Measurements from ENCODE around the gene NLRC4. TPM values are rescaled to one million over a fixed set of nuclear protein-coding genes. Genes with fewer than 3 reads are reported as not detected.

The NLRC4 gene
- polyA plus RNA-seq, 2 of the 4 experiments (the other 2 are of a cell fraction) = 0.01 TPM; not detected in 1

- ATAC-seq = no peak
- no peaks in the 10 kb centered on the region for H3K4me1 ChIP-seq
- no peak for FAIRE-seq
- H3K9me3 ChIP-seq = no peaks in the 10 kb centered on the region
- H3K4me3 ChIP-seq = no peak overlapping the region
- ChIA-PET CTCF (interaction anchor here (1.3 to 1.7 kb wide), 2 partner anchors 10 to 12 kb away, joined by 3 to 5 read pairs; no protein-coding TSS in a partner anchor), POLR2A (no interaction called here)
- no peak overlapping the region for H3K27ac ChIP-seq
- 78% methylated on average over 13 of the region's 13 CpGs for WGBS (ENCODE audit: missing lambda C conversion rate)
- H3K4me2 ChIP-seq = no peak overlapping the region
- TF ChIP-seq HDAC2 (IDR thresholded peaks at IDR 0.05) = no peak
- TF ChIP-seq NPAS2 (CRISPR knock-in tag; IDR thresholded peaks at IDR 0.05; ENCODE audit: borderline replicate concordance) = no peak
- no peak for TF ChIP-seq FOSL2 (IDR thresholded peaks at IDR 0.05)
- TF ChIP-seq FOSL2 (CRISPR knock-in tag; IDR thresholded peaks at IDR 0.05) = no peak
- no peak for TF ChIP-seq ZSCAN20 (CRISPR knock-in tag; IDR thresholded peaks at IDR 0.05)
- no peak for TF ChIP-seq FOXS1 (CRISPR knock-in tag; IDR thresholded peaks at IDR 0.05)
- no peak for TF ChIP-seq TFCP2L1 (CRISPR knock-in tag; IDR thresholded peaks at IDR 0.05)
- TF ChIP-seq E2F6 (IDR thresholded peaks at IDR 0.05; ENCODE audit: borderline replicate concordance, low read depth) = no peak
- TF ChIP-seq JUN (IDR thresholded peaks at IDR 0.05) = no peak
- TF ChIP-seq HES2 (IDR thresholded peaks at IDR 0.05) = no peak
- no peak for TF ChIP-seq EHMT2 (IDR thresholded peaks at IDR 0.05; ENCODE audit: low read depth)
- TF ChIP-seq CHD2 (IDR thresholded peaks at IDR 0.05; ENCODE audit: low read length, partially characterized antibody) = no peak
- TF ChIP-seq, protein P1, sequence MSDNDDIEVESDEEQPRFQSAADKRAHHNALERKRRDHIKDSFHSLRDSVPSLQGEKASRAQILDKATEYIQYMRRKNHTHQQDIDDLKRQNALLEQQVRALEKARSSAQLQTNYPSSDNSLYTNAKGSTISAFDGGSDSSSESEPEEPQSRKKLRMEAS (IDR thresholded peaks at IDR 0.05) = no peak
- no peak for TF ChIP-seq JUNB (IDR thresholded peaks at IDR 0.05)
- TF ChIP-seq, protein P2, sequence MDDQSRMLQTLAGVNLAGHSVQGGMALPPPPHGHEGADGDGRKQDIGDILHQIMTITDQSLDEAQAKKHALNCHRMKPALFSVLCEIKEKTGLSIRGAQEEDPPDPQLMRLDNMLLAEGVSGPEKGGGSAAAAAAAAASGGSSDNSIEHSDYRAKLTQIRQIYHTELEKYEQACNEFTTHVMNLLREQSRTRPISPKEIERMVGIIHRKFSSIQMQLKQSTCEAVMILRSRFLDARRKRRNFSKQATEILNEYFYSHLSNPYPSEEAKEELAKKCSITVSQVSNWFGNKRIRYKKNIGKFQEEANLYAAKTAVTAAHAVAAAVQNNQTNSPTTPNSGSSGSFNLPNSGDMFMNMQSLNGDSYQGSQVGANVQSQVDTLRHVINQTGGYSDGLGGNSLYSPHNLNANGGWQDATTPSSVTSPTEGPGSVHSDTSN (IDR thresholded peaks at IDR 0.05) = no peak
- TF ChIP-seq RCOR1 (IDR thresholded peaks at IDR 0.05; ENCODE audit: low read depth, low read length) = no peak
- no peak for TF ChIP-seq ZNF302 (CRISPR knock-in tag; IDR thresholded peaks at IDR 0.05)
- no peak for TF ChIP-seq ZFP36 (IDR thresholded peaks at IDR 0.05; ENCODE audit: borderline replicate concordance, partially characterized antibody)
- TF ChIP-seq CBX8 (IDR thresholded peaks at IDR 0.05) = no peak
- no peak for DNase-seq (ENCODE audit: low read depth in 1 of 2, low spot score in 1 of 2)
Observed at GRCh38 chr2:32258242-32258641, 6.4 kb downstream of the NLRC4 start.

- 69% methylated on average over 10 of the region's 10 CpGs for WGBS (ENCODE audit: missing lambda C conversion rate)
Observed at GRCh38 chr2:32250290-32250689, 14.4 kb downstream of the NLRC4 start.

More at GRCh38 chr2:32250290-32250689, 14.4 kb downstream of the NLRC4 start:
- ATAC-seq (no peak; a peak in 2 of 6 replicates), FAIRE-seq (no peak), DNase-seq (ENCODE audit: low read depth in 1 of 2, low spot score in 1 of 2) (no peak)
- TF ChIP-seq BHLHE40 (IDR thresholded peaks at IDR 0.05; ENCODE audit: low read depth, low read length) (no peak), NFE2L2 (conservative IDR thresholded peaks at IDR 0.05; ENCODE audit: low read length) (no peak), FOSL2 (IDR thresholded peaks at IDR 0.05) (no peak), FOSL2 (CRISPR knock-in tag; IDR thresholded peaks at IDR 0.05) (no peak), CHD2 (IDR thresholded peaks at IDR 0.05; ENCODE audit: low read length, partially characterized antibody) (no peak), HDAC2 (IDR thresholded peaks at IDR 0.05) (no peak), FOXS1 (CRISPR knock-in tag; IDR thresholded peaks at IDR 0.05) (no peak), GATA3 (IDR thresholded peaks at IDR 0.05; ENCODE audit: borderline replicate concordance) (no peak), CTCF (IDR thresholded peaks at IDR 0.05) (no peak)
- TF ChIP-seq, protein P1 (IDR thresholded peaks at IDR 0.05) = no peak
- no peaks in the 10 kb centered on the region for H3K9me3 ChIP-seq
- ChIA-PET CTCF (interaction anchor here (1.3 kb wide), 1 partner anchor 12 kb away, joined by 4 read pairs; no protein-coding TSS in a partner anchor), POLR2A (no interaction called here)
- H3K4me2 ChIP-seq = no peak overlapping the region
- H3K27ac ChIP-seq = no peak overlapping the region
- H3K4me1 ChIP-seq = no peaks in the 10 kb centered on the region
- H3K4me3 ChIP-seq = no peak overlapping the region
